Neutrophil (primary cell): ENCODE measurements around the gene NOX3.

Source experiments
- H3K27ac ChIP-seq: fragments of 200-600 bp; sonication (generic); 2 replicates; pipeline ENCODE4 v1.5.1; 2016; ENCODE audit warnings: mild to moderate bottlenecking, moderate library complexity
- H3K27me3 ChIP-seq: fragments of 200-600 bp; sonication (generic); 2 replicates; pipeline ENCODE4 v1.6.0; 2016; ENCODE audit warnings: mild to moderate bottlenecking
- H3K36me3 ChIP-seq: fragments of 200-600 bp; sonication (generic); 2 replicates; pipeline ENCODE4 v1.5.1; 2017
- H3K4me1 ChIP-seq, 2 experiments: fragments of 200-600 bp in 1 of 2; sonication (generic) in 1 of 2; 1 replicate in 1 of 2; 2 replicates in 1 of 2; pipeline versions ENCODE4 v1.5.1 to v1.6.1; 2013 to 2016; ENCODE audit warnings: low read depth in 1 of 2, low read length in 1 of 2, mild to moderate bottlenecking in 1 of 2, moderate library complexity in 1 of 2; ENCODE audit not compliant: control insufficient read depth in 1 of 2, insufficient read depth in 1 of 2
- H3K4me3 ChIP-seq, 2 experiments: fragments of 200-600 bp in 1 of 2; sonication (generic) in 1 of 2; 1 replicate in 1 of 2; 2 replicates in 1 of 2; pipeline ENCODE4 v1.5.1; 2013 to 2016; ENCODE audit warnings: low read depth in 1 of 2, low read length in 1 of 2, mild to moderate bottlenecking in 1 of 2, moderate library complexity in 1 of 2
- H3K9me3 ChIP-seq: fragments of 200-600 bp; sonication (generic); 2 replicates; pipeline ENCODE4 v1.5.1; 2016
- CTCF ChIP-seq: fragments of 200-600 bp; sonication (generic); IDR thresholded peaks from 2 replicates; pipeline ENCODE4 v1.5.1; 2016; ENCODE audit warnings: antibody characterized with exemption

The NOX3 gene

GRCh38 chr6:155409391-155409790 is 46.2 kb downstream of the NOX3 start:
- no peaks in the 10 kb centered on the region for H3K4me1 ChIP-seq
- H3K27me3 ChIP-seq = no peaks in the 10 kb centered on the region
- H3K9me3 ChIP-seq = no peaks in the 10 kb centered on the region
- no peak overlapping the region for H3K27ac ChIP-seq
- no peak for TF ChIP-seq CTCF
- H3K36me3 ChIP-seq = no peaks in the 10 kb centered on the region
- no peak overlapping the region for H3K4me3 ChIP-seq

- no peak overlapping the region for H3K4me3 ChIP-seq
- no peaks in the 10 kb centered on the region for H3K9me3 ChIP-seq
- TF ChIP-seq CTCF = no peak
- H3K4me1 ChIP-seq = no peaks in the 10 kb centered on the region
- H3K36me3 ChIP-seq = no peaks in the 10 kb centered on the region
- no peaks in the 10 kb centered on the region for H3K27me3 ChIP-seq
- no peak overlapping the region for H3K27ac ChIP-seq
These were observed 46.7 kb downstream of the NOX3 start for GRCh38 chr6:155408981-155409380.

GRCh38 chr6:155408231-155408630 is 47.4 kb downstream of the NOX3 start:
- no peak overlapping the region for H3K27ac ChIP-seq
- H3K4me3 ChIP-seq = no peak overlapping the region
- H3K9me3 ChIP-seq = no peaks in the 10 kb centered on the region
- TF ChIP-seq CTCF = no peak
- H3K27me3 ChIP-seq = no peaks in the 10 kb centered on the region
- H3K4me1 ChIP-seq = no peaks in the 10 kb centered on the region
- H3K36me3 ChIP-seq = no peaks in the 10 kb centered on the region

GRCh38 chr6:155406801-155407200 is 48.8 kb downstream of the NOX3 start:
- H3K27ac ChIP-seq = no peak overlapping the region
- TF ChIP-seq CTCF = no peak
- H3K4me3 ChIP-seq = no peak overlapping the region
- no peaks in the 10 kb centered on the region for H3K4me1 ChIP-seq
- H3K27me3 ChIP-seq = no peaks in the 10 kb centered on the region
- no peaks in the 10 kb centered on the region for H3K9me3 ChIP-seq
- H3K36me3 ChIP-seq = no peaks in the 10 kb centered on the region

GRCh38 chr6:155404937-155405336 is 50.7 kb downstream of the NOX3 start:
- no peaks in the 10 kb centered on the region for H3K9me3 ChIP-seq
- H3K36me3 ChIP-seq = no peaks in the 10 kb centered on the region
- no peak overlapping the region for H3K27ac ChIP-seq
- no peaks in the 10 kb centered on the region for H3K4me1 ChIP-seq
- no peak overlapping the region for H3K4me3 ChIP-seq
- no peaks in the 10 kb centered on the region for H3K27me3 ChIP-seq
- TF ChIP-seq CTCF = no peak
